Measurements from ENCODE around the gene WASHC2C.
"Not testable (repeated sequence)": the region's sequence is repeated elsewhere in the genome, so short reads cannot be mapped to it uniquely, and the experiment has no call there.

DNA sequence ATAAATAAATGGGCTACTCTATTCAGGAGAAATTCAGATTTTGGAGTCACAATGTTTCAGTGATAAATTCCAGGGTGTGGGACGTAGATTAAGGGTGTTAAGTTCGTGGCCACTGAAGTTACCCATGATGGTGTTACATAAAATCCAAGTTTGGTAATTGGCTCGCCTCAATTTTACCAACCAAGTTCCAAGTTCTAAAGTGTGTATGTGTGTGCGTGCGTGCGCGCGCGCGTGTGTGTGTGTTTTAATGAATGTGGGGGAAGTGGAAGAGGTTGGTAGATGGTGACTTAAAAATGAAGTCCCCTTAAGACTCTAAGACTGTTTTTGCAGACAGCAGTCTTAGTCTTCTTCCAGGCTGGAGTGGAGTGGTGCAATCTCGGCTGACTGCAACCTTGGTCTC is 3.2 kb upstream of the WASHC2C start:
- TF ChIP-seq, protein P1, sequence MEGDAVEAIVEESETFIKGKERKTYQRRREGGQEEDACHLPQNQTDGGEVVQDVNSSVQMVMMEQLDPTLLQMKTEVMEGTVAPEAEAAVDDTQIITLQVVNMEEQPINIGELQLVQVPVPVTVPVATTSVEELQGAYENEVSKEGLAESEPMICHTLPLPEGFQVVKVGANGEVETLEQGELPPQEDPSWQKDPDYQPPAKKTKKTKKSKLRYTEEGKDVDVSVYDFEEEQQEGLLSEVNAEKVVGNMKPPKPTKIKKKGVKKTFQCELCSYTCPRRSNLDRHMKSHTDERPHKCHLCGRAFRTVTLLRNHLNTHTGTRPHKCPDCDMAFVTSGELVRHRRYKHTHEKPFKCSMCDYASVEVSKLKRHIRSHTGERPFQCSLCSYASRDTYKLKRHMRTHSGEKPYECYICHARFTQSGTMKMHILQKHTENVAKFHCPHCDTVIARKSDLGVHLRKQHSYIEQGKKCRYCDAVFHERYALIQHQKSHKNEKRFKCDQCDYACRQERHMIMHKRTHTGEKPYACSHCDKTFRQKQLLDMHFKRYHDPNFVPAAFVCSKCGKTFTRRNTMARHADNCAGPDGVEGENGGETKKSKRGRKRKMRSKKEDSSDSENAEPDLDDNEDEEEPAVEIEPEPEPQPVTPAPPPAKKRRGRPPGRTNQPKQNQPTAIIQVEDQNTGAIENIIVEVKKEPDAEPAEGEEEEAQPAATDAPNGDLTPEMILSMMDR (IDR thresholded peaks at IDR 0.05) = not testable (repeated sequence)
- not testable (repeated sequence) for TF ChIP-seq POLR2A (IDR thresholded peaks at IDR 0.05); POLR2AphosphoS5 (IDR thresholded peaks at IDR 0.05; ENCODE audit: insufficient read depth in 1 of 2, low read depth in 1 of 2)

Measured in vagina (tissue), 2 donors.